Gastroesophageal sphincter (tissue), 2 donors: Measurements from ENCODE around the gene MLEC.

Source experiments
- EP300 ChIP-seq: sonication (generic); formaldehyde crosslinking; IDR thresholded peaks from one replicate; pipeline ENCODE4 v1.6.1; 2017; ENCODE audit warnings: antibody characterized with exemption, mild to moderate bottlenecking
- POLR2A ChIP-seq, 2 donors: fragments of 450-650 bp; IDR thresholded peaks; one replicate each; pipeline ENCODE4 v1.6.1; 2017; ENCODE audit warnings: antibody characterized with exemption in 2 of 2, mild to moderate bottlenecking in 2 of 2, moderate library complexity in 1 of 2
- POLR2AphosphoS5 ChIP-seq: sonication (generic); formaldehyde crosslinking; IDR thresholded peaks from one replicate; pipeline ENCODE4 v1.6.1; 2017; ENCODE audit warnings: antibody characterized with exemption

DNA sequence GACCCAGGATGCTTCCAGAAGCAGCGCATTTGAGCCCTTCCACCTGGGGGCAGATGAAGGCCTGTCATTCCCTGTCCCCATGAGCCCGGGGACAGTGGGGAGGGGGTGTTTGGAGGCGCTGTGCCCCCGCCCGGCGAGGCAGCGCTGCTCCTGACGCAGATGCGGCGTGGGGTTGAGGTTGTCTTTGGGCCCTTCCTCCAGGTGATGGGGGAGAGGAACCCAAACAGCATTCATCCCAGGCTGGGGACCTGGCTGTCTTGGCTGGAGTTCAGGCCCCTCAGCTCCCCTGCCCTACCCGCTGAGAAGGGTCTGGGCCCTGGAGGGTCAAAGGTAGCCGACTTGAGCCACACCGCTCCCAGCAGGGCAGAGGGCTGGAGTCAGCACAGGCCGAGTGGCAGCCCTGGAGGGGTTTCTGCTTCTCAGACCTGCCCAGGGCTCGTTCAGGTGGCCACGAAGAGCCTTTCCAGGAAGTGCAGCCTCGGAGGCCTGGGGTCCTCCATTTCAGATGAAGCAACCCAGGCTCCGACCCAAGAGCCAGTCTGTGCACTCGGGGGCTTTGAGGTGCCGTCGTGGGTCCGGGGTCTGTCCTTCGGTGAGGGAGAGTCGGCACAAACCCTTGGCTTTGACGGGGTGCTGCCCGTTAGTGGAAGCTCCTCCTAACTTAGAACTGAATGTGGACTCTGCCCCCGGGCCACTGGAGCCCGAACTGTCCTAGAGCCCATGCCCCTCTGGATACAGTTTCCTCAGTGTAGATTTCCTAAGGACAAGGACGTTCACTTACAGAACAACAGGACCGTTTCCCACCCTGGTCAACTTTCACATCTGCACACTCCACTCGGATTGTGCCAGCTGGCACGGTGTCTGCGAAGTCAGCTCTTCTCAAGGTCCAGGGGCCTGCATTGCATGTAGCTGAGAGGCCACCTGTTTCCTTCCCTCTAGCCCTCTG is 54.8 kb downstream of the MLEC start:
- TF ChIP-seq POLR2AphosphoS5 (no peak), EP300 (no peak), POLR2A (IDR thresholded peaks at IDR 0.05) (no peak)
